IPS-18a (cell line): ENCODE data around the gene MFAP3L.
"Not testable (repeated sequence)": the region's sequence is repeated elsewhere in the genome, so short reads cannot be mapped to it uniquely, and the experiment has no call there.

Experiments
- H3K27ac ChIP-seq: one replicate; pipeline ENCODE4 v1.5.1; 2013; ENCODE audit warnings: low read length
- H3K27me3 ChIP-seq: one replicate; pipeline ENCODE4 v1.6.1; 2013; ENCODE audit warnings: mild to moderate bottlenecking, low read length; ENCODE audit not compliant: control insufficient read depth, insufficient read depth
- H3K36me3 ChIP-seq: one replicate; pipeline ENCODE4 v1.6.1; 2013; ENCODE audit warnings: low read depth, low read length; ENCODE audit not compliant: control insufficient read depth
- H3K4me1 ChIP-seq: one replicate; pipeline ENCODE4 v1.6.1; 2013; ENCODE audit warnings: low read depth, low read length; ENCODE audit not compliant: control insufficient read depth
- H3K4me3 ChIP-seq: one replicate; pipeline ENCODE4 v1.5.1; 2013; ENCODE audit warnings: low read length
- H3K9ac ChIP-seq: one replicate; pipeline ENCODE4 v1.6.1; 2013; ENCODE audit warnings: mild to moderate bottlenecking, low read length, moderate library complexity
- H3K9me3 ChIP-seq: one replicate; pipeline ENCODE4 v1.6.1; 2013; ENCODE audit warnings: low read depth, low read length; ENCODE audit not compliant: control insufficient read depth

MFAP3L gene

GRCh38 chr4:169957785-169958184 lies 68.4 kb downstream of the MFAP3L start:
- no peaks in the 10 kb centered on the region for H3K36me3 ChIP-seq
- no peak overlapping the region for H3K4me3 ChIP-seq
- H3K27ac ChIP-seq: no peak overlapping the region
- no peaks in the 10 kb centered on the region for H3K9me3 ChIP-seq
- peaks cover 17% of the 10 kb centered on the region for H3K4me1 ChIP-seq
- H3K27me3 ChIP-seq: no peaks in the 10 kb centered on the region
- H3K9ac ChIP-seq: no peak overlapping the region

GRCh38 chr4:169956091-169956843 lies 69.9 kb downstream of the MFAP3L start:
- Histone ChIP-seq H3K27me3 (no peaks in the 10 kb centered on the region), H3K27ac (no peak overlapping the region), H3K4me3 (no peak overlapping the region), H3K4me1 (peaks cover 17% of the 10 kb centered on the region), H3K36me3 (no peaks in the 10 kb centered on the region), H3K9me3 (no peaks in the 10 kb centered on the region), H3K9ac (no peak overlapping the region)

GRCh38 chr4:169955521-169955920 lies 70.7 kb downstream of the MFAP3L start:
- no peaks in the 10 kb centered on the region for H3K27me3 ChIP-seq
- H3K9me3 ChIP-seq: no peaks in the 10 kb centered on the region
- H3K27ac ChIP-seq: no peak overlapping the region
- no peaks in the 10 kb centered on the region for H3K36me3 ChIP-seq
- peaks cover 17% of the 10 kb centered on the region for H3K4me1 ChIP-seq
- H3K9ac ChIP-seq: no peak overlapping the region
- H3K4me3 ChIP-seq: no peak overlapping the region

- Histone ChIP-seq H3K36me3 (no peaks in the 10 kb centered on the region), H3K4me1 (peaks cover under 1% of the 10 kb centered on the region), H3K9ac (no peak overlapping the region), H3K4me3 (no peak overlapping the region), H3K27ac (no peak overlapping the region), H3K27me3 (no peaks in the 10 kb centered on the region), H3K9me3 (no peaks in the 10 kb centered on the region)
These were observed 73.8 kb downstream of the MFAP3L start for GRCh38 chr4:169952236-169953002.

GRCh38 chr4:169948271-169948670 lies 77.9 kb downstream of the MFAP3L start:
- Histone ChIP-seq H3K9ac (no peak overlapping the region), H3K9me3 (no peaks in the 10 kb centered on the region), H3K27ac (no peak overlapping the region), H3K4me3 (no peak overlapping the region), H3K36me3 (no peaks in the 10 kb centered on the region), H3K27me3 (no peaks in the 10 kb centered on the region), H3K4me1 (no peaks in the 10 kb centered on the region)

- no peak overlapping the region for H3K4me3 ChIP-seq
- no peaks in the 10 kb centered on the region for H3K36me3 ChIP-seq
- no peak overlapping the region for H3K9ac ChIP-seq
- H3K9me3 ChIP-seq: no peaks in the 10 kb centered on the region
- H3K27ac ChIP-seq: no peak overlapping the region
- H3K27me3 ChIP-seq: no peaks in the 10 kb centered on the region
- H3K4me1 ChIP-seq: no peaks in the 10 kb centered on the region
These were observed 80.6 kb downstream of the MFAP3L start for GRCh38 chr4:169945636-169946035.

GRCh38 chr4:169943601-169944000 lies 82.6 kb downstream of the MFAP3L start:
- H3K27ac ChIP-seq, H3K4me1 ChIP-seq, H3K9ac ChIP-seq, H3K9me3 ChIP-seq, H3K4me3 ChIP-seq, H3K27me3 ChIP-seq, H3K36me3 ChIP-seq: not testable (repeated sequence)

- Histone ChIP-seq H3K36me3 (no peaks in the 10 kb centered on the region), H3K9ac (no peak overlapping the region), H3K4me1 (no peaks in the 10 kb centered on the region), H3K9me3 (no peaks in the 10 kb centered on the region), H3K4me3 (no peak overlapping the region), H3K27ac (no peak overlapping the region), H3K27me3 (no peaks in the 10 kb centered on the region)
These were observed 85.1 kb downstream of the MFAP3L start for GRCh38 chr4:169941141-169941540.

- no peaks in the 10 kb centered on the region for H3K27me3 ChIP-seq
- H3K4me1 ChIP-seq: no peaks in the 10 kb centered on the region
- H3K9me3 ChIP-seq: no peaks in the 10 kb centered on the region
- H3K9ac ChIP-seq: no peak overlapping the region
- no peak overlapping the region for H3K27ac ChIP-seq
- H3K4me3 ChIP-seq: no peak overlapping the region
- no peaks in the 10 kb centered on the region for H3K36me3 ChIP-seq
These were observed 85.7 kb downstream of the MFAP3L start for GRCh38 chr4:169940460-169940859.
